ENCODE measurements around the gene GLYR1.

GLYR1 gene

DNA sequence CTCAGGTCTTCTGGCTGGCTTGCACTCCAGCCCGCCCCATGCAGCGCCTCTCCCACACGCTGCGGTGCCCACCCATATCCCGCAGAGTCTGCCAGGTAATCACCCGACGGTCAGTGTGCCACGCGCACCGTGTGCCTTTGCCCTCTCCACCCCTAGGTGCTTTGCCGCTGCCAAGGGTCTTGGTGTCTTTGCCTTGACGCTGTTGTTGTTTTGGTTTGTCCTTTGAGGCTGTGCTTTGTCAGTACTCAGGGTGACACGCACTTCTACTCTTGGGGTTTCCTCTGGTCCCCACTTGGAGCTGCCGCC, 30.2 kb upstream of the GLYR1 start:
- Histone ChIP-seq H3K9ac (ENCODE audit: low read length) (no peak overlapping the region), H3K27ac (ENCODE audit: low read depth, low read length, poor library complexity, severe bottlenecking) (no peak overlapping the region), H3K9me3 (ENCODE audit: low read length) (no peaks in the 10 kb centered on the region), H3K4me2 (ENCODE audit: low read length) (no peak overlapping the region), H3K79me2 (ENCODE audit: insufficient read depth, low read length) (no peaks in the 10 kb centered on the region), H4K20me1 (ENCODE audit: insufficient read depth, low read length) (no peaks in the 10 kb centered on the region), H3K4me3 (ENCODE audit: low read depth, low read length, poor library complexity, severe bottlenecking) (no peak overlapping the region), H3K36me3 (ENCODE audit: insufficient read depth, low read length) (peaks cover 92% of the 10 kb centered on the region), H3K27me3 (ENCODE audit: insufficient read depth, low read length) (no peaks in the 10 kb centered on the region), H3K4me1 (ENCODE audit: insufficient read depth, low read length, severe bottlenecking) (no peaks in the 10 kb centered on the region), H3F3A (ENCODE audit: insufficient read depth, low read length) (no peaks in the 10 kb centered on the region), H2AFZ (ENCODE audit: low read length) (no peak overlapping the region), H3K9me2 (ENCODE audit: low read depth, low read length) (no peaks in the 10 kb centered on the region)
- TF ChIP-seq EZH2 (IDR thresholded peaks at IDR 0.05; ENCODE audit: borderline replicate concordance, low read length), result no peak
- TF ChIP-seq, protein P1, sequence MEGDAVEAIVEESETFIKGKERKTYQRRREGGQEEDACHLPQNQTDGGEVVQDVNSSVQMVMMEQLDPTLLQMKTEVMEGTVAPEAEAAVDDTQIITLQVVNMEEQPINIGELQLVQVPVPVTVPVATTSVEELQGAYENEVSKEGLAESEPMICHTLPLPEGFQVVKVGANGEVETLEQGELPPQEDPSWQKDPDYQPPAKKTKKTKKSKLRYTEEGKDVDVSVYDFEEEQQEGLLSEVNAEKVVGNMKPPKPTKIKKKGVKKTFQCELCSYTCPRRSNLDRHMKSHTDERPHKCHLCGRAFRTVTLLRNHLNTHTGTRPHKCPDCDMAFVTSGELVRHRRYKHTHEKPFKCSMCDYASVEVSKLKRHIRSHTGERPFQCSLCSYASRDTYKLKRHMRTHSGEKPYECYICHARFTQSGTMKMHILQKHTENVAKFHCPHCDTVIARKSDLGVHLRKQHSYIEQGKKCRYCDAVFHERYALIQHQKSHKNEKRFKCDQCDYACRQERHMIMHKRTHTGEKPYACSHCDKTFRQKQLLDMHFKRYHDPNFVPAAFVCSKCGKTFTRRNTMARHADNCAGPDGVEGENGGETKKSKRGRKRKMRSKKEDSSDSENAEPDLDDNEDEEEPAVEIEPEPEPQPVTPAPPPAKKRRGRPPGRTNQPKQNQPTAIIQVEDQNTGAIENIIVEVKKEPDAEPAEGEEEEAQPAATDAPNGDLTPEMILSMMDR (IDR thresholded peaks at IDR 0.05; ENCODE audit: low read length), result no peak

GRCh38 chr16:4876646-4877379, 29.7 kb upstream of the GLYR1 start:
- Histone ChIP-seq H2AFZ (ENCODE audit: low read length) (no peak overlapping the region), H3K4me2 (ENCODE audit: low read length) (no peak overlapping the region), H3F3A (ENCODE audit: insufficient read depth, low read length) (no peaks in the 10 kb centered on the region), H4K20me1 (ENCODE audit: insufficient read depth, low read length) (no peaks in the 10 kb centered on the region), H3K27me3 (ENCODE audit: insufficient read depth, low read length) (no peaks in the 10 kb centered on the region), H3K9me3 (ENCODE audit: low read length) (no peaks in the 10 kb centered on the region), H3K4me3 (ENCODE audit: low read depth, low read length, poor library complexity, severe bottlenecking) (no peak overlapping the region), H3K36me3 (ENCODE audit: insufficient read depth, low read length) (peaks cover 91% of the 10 kb centered on the region), H3K9ac (ENCODE audit: low read length) (no peak overlapping the region), H3K79me2 (ENCODE audit: insufficient read depth, low read length) (no peaks in the 10 kb centered on the region), H3K27ac (ENCODE audit: low read depth, low read length, poor library complexity, severe bottlenecking) (no peak overlapping the region), H3K9me2 (ENCODE audit: low read depth, low read length) (no peaks in the 10 kb centered on the region), H3K4me1 (ENCODE audit: insufficient read depth, low read length, severe bottlenecking) (no peaks in the 10 kb centered on the region)
- no peak for TF ChIP-seq EZH2 (IDR thresholded peaks at IDR 0.05; ENCODE audit: borderline replicate concordance, low read length)
- TF ChIP-seq, protein P1 (IDR thresholded peaks at IDR 0.05; ENCODE audit: low read length), result no peak

- Histone ChIP-seq H3K27ac (ENCODE audit: low read depth, low read length, poor library complexity, severe bottlenecking) (no peak overlapping the region), H3K9ac (ENCODE audit: low read length) (no peak overlapping the region), H4K20me1 (ENCODE audit: insufficient read depth, low read length) (no peaks in the 10 kb centered on the region), H3K27me3 (ENCODE audit: insufficient read depth, low read length) (no peaks in the 10 kb centered on the region), H3K79me2 (ENCODE audit: insufficient read depth, low read length) (no peaks in the 10 kb centered on the region), H3K4me2 (ENCODE audit: low read length) (no peak overlapping the region), H3K4me3 (ENCODE audit: low read depth, low read length, poor library complexity, severe bottlenecking) (no peak overlapping the region), H3K9me2 (ENCODE audit: low read depth, low read length) (no peaks in the 10 kb centered on the region), H3K9me3 (ENCODE audit: low read length) (no peaks in the 10 kb centered on the region), H2AFZ (ENCODE audit: low read length) (no peak overlapping the region), H3K36me3 (ENCODE audit: insufficient read depth, low read length) (peaks cover 90% of the 10 kb centered on the region), H3F3A (ENCODE audit: insufficient read depth, low read length) (no peaks in the 10 kb centered on the region), H3K4me1 (ENCODE audit: insufficient read depth, low read length, severe bottlenecking) (no peaks in the 10 kb centered on the region)
- TF ChIP-seq, protein P1 (IDR thresholded peaks at IDR 0.05; ENCODE audit: low read length), result no peak
- TF ChIP-seq EZH2 (IDR thresholded peaks at IDR 0.05; ENCODE audit: borderline replicate concordance, low read length), result no peak
Measured at GRCh38 chr16:4874666-4875065, 27.6 kb upstream of the GLYR1 start.

Data from OCI-LY1 (cell line).